Panc1 (cell line): ENCODE results near the gene KRT16.

Experiments
- POLR2AphosphoS5 ChIP-seq: IDR thresholded peaks from 2 replicates; pipeline ENCODE4 v1.6.1; 2012; ENCODE audit warnings: mild to moderate bottlenecking, low read depth, low read length, moderate library complexity
- REST ChIP-seq, 2 experiments: IDR thresholded peaks; 2 replicates each; pipeline ENCODE4 v1.6.1; 2011 to 2012; ENCODE audit warnings: low read depth in 2 of 2, control low read depth in 1 of 2, low read length in 1 of 2, mild to moderate bottlenecking in 1 of 2, moderate library complexity in 1 of 2; ENCODE audit not compliant: insufficient read depth in 1 of 2
- SIN3A ChIP-seq: IDR thresholded peaks from 2 replicates; pipeline ENCODE4 v1.6.1; 2012; ENCODE audit warnings: low read depth, mild to moderate bottlenecking, low read length, moderate library complexity, borderline replicate concordance; ENCODE audit not compliant: insufficient read depth
- TF ChIP-seq, protein P1 (sequence below): fragments of 450-650 bp; IDR thresholded peaks from 2 replicates; pipeline ENCODE4 v1.5.1; 2017; ENCODE audit warnings: mild to moderate bottlenecking

DNA sequence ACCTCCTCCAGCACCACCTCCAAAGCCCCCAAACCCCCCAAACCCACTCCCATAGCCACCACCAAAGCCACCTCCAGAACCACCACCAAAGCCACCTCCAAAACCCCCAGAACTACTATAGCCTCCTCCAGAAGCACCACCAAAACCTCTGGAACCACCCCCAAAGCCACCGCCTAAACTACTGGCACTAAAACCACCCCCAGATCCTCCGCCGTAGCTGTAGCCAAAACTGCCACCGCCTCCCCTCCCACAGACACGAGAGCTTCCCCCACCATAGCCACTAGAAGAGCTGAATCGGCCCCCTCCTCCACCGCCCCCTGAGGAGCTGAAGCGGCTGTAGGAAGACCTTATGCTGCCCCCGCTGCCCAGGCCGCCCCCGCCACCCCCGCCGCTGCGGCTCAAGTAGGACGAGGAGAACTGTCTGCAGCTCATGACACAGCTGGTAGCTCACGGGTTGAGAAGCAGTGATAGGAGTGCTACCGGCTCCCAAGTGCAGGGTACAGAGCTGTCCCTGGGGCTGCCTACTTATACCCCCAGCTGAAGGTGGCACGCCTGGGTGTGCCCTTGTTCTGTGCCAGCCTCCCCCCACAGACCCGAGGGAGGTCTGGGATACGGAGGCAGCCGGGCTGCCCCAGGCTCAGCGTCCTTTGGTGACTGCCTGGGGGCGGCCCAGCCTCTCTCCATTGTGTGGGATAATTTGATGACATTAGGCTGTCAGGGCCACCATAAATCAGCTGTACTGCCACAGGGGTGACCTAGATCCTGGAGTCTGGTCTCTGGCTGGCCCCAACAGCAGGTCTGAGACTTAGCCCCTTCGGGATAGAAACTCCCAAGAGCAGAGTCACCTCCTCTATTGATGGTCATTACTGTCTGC lies 40.8 kb downstream of the KRT16 start, which contains the start of gene KRT9:
- TF ChIP-seq POLR2AphosphoS5, result no peak
- TF ChIP-seq, protein P1, sequence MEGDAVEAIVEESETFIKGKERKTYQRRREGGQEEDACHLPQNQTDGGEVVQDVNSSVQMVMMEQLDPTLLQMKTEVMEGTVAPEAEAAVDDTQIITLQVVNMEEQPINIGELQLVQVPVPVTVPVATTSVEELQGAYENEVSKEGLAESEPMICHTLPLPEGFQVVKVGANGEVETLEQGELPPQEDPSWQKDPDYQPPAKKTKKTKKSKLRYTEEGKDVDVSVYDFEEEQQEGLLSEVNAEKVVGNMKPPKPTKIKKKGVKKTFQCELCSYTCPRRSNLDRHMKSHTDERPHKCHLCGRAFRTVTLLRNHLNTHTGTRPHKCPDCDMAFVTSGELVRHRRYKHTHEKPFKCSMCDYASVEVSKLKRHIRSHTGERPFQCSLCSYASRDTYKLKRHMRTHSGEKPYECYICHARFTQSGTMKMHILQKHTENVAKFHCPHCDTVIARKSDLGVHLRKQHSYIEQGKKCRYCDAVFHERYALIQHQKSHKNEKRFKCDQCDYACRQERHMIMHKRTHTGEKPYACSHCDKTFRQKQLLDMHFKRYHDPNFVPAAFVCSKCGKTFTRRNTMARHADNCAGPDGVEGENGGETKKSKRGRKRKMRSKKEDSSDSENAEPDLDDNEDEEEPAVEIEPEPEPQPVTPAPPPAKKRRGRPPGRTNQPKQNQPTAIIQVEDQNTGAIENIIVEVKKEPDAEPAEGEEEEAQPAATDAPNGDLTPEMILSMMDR, result no peak
- no peak for TF ChIP-seq REST (IDR thresholded peaks at IDR 0.05; ENCODE audit: insufficient read depth in 1 of 2, low read depth in 2 of 2, low read length in 1 of 2)
- TF ChIP-seq SIN3A, result no peak
